Stimulated activated CD4-positive, alpha-beta T cell treated with anti-CD3 and anti-CD28 coated beads, Interleukin-2, amount 100 ng/mL, for 4 hours (primary cell): ENCODE measurements around the gene BTRC.
"Not testable (repeated sequence)": the region's sequence is repeated elsewhere in the genome, so short reads cannot be mapped to it uniquely, and the experiment has no call there.

Experiments
- DNase-seq: peaks from one replicate; pipeline ENCODE4 v3.0.0-alpha.2; 2020; ENCODE audit warnings: low read depth

Gene BTRC

DNA sequence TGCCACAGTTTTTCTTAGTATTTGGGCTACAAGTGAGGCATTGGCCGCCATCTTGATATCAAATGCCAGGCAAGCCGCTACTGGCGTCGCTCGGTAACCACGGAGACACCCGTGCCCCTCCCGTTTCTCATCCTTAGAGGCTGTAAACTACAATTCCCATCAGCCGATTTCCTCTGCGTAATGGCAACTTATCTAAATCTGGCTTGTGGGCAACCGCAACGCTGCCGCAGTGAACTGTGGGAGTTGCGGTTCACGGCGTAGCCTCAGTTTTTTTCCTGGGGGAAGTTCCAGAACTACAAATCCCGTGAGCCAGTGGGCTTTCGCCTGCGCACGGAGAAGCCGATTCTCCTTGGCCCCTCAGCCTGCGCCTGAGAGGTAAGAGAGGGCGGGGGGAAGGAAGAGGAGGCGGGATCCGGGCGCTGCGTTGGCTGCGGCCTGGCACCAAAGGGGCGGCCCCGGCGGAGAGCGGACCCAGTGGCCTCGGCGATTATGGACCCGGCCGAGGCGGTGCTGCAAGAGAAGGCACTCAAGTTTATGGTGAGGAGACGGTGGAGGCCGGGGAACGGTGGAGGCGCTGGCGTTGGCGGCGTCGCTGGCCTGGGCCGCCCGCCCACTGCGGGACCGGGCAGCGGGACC lies at the start of gene BTRC:
Gene BTRC, plus strand, starts transcription at position 474 of the 636 bp plus-strand sequence. Its CDS starts 16 bp downstream, at position 490.
- peak; percentile 94 for DNase-seq

- DNase-seq = no peak
Measured at GRCh38 chr10:101304316-101304715, 49.6 kb upstream of the BTRC start.

- no peak for DNase-seq
Measured at GRCh38 chr10:101305320-101306241, 48.4 kb upstream of the BTRC start.

GRCh38 chr10:101308051-101308450 lies 45.9 kb upstream of the BTRC start:
- no peak for DNase-seq

DNA sequence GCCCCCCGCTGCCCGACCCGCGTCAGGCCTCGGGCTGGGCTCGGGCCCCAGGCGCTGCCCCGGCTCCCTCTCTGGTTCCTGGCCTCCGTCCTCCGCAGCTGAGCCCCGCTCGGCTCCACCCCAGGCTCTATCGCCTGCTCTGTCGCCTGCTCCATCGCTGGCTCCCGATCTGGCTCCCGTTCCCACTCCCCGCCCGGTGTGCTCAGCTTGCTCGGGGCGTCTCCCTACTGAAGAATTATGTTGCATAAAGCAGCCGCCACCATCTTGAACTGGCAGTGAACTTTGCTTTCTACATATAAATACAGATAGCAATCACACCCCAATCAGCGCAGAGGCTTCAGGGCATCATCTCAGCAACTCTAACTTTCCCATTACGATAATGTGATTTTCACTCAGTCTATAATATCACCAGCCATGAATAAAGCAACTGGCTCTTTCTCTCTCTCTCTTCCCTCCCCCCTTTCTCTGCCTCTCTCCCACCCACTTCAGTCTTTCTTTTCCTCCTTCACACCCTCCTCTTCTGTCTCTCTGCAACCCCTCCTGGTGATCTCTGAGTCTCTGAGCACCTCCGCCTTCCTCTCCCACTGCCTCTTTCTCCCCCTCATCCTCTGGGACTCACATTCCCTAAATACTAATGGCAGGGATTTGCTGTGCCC lies 43.3 kb upstream of the BTRC start:
- no peak for DNase-seq

GRCh38 chr10:101311185-101312066 lies 42.5 kb upstream of the BTRC start:
- DNase-seq = no peak

DNA sequence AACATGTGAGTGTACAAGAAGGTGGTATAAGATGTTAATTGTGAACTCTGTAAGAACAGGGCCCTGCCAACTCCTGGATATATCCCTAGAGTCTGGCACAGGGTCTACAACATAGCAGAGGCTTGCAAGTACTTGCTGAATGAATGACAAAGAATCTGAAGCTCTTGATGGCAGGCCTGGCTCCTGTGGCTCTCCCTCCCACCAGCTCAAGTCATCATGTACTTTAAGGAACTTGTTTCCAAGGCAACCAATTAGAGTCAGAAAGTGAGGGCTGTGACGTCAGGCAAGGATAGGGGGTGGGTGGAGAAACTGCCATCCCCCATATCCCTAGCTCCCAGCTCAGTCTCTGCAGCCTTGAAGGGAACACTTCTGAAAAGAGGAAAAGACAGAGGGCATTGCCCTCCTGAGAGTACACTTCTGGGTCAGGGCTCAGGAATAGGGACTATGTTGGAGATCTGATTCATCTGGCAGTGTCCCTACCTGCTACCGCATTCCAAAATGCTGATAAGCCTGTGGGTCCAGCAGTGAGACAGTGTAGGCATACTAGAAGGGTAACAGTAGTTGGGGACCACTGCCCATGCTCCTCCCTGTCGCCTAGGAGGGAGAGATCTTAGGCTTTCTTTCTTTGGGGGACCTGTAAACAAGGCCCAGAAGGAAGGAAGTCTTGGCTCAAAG lies 34.6 kb upstream of the BTRC start:
- DNase-seq = no peak

- no peak for DNase-seq
Measured at GRCh38 chr10:101321073-101321472, 32.9 kb upstream of the BTRC start.

DNA sequence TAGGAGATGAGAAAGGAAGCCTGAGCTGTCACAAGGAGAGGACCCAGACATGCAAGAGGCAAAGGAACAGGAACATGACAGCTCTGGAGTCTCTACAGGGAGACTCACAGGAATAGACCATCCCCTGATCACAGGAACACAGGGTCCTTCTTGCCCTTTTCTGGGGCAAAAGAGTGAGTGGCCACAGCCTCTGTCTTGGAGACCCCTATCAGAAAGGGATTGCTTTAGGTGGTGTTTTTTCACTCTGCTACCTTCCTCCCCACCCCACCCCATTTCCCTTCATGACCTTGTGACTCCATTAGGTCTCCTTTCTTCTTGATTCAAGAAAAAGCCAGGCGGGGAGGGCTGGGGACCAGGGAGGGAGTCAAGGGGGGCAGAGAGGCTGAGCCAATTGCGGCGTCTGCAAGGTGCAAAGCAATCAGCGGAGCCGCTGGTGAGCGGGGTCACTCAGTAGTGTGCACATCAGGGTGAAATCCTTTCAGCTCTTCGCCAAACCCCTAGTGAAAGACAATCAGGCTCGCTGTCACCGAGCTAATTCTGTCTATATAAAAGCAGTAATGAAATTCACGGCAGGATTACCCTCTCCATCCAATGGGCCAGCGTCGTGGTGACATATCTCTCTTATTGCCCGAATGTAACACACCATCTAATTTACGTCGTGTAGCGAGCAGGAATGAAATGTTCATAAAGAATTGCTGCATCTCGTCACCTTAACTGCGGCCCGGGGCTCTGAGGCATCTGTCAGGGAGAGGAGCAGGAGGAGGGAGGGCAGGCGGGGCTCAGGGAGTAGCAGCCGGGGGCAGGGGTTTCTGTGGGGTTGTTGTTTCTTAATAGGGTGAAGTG lies 31.5 kb upstream of the BTRC start:
- no peak for DNase-seq

- no peak for DNase-seq
Measured at GRCh38 chr10:101323495-101323894, 30.5 kb upstream of the BTRC start.

- DNase-seq = not testable (repeated sequence)
Measured at GRCh38 chr10:101327454-101327853, 26.5 kb upstream of the BTRC start.

DNA sequence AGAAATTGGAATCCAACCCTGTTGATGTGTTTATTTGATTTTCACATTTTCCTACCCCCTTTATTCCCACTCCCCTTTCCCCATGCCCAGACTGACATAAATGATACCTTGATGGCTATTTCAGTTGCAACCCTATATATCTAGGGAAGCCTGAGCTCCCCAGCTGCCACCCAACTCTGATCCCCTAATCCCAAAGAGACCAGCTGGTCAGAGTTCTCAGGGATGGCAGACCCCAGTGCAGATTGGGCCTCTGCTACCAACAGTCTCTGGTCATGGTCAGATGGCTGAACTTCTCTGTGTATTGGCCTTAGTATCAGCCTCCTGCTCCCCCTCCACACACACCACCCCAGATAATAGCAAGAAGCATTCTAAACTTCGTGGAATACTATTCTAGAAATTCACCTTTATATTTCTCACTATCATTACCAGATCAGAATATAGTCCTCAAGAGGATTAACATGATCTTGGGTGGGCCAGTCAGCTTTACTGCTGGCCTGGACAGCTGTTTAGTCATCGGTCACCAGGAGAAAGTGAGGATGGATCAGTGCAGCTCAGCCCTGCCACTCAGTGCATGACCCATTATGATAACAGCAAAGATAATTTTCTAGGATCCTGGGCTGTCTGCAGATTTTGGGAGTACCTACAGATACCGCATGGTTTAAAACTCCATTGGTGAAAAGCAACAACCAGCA lies 24.5 kb upstream of the BTRC start:
- no peak for DNase-seq

- DNase-seq = no peak
Measured at GRCh38 chr10:101330231-101330630, 23.7 kb upstream of the BTRC start.

DNA sequence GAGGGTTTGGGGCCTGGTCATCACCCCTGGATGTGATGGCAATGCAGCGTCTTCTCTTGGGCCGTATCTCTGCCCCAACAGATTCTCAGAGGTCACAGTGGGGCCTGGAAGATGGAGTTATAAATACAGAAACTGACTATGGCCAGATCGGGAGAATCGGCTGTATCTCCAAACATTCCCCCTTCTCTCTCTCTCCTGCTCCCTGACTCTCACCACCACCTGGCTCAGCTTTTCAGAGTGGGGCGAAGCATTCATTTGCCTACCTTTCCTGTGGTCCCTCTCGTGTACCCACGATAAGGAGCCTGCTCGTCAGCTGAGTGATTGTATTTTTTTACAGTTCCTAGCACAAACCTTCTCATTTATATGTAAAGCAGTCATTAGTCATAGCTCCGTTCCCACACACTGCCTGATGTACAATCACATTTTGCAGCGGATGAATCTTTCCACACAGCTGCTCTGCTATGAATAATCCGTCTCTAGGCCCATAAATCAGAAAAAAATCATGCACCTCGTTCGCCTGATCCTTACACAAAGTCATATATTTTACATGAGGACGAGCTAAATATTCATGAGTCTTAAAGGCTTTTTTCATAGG lies 23.2 kb upstream of the BTRC start:
- DNase-seq = no peak

DNA sequence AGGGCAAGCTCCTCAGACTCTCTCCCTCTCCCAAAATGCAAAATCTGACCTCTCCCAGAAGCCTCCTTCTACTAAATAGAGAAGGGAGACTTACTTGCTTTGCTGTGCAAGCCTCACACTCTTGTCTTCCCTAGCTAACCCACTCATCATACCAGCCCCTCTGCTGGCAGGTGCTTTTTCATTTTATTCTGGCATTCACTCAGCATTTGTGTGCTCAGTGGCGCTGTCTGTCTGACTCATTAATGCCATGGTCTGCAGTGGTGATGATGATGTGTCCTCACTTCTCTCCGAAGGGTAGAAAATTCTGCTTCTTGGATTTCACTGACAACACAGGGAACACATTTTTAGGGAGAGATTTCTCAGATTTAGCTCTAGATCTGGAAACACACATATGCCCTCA lies 22.0 kb upstream of the BTRC start:
- no peak for DNase-seq

DNA sequence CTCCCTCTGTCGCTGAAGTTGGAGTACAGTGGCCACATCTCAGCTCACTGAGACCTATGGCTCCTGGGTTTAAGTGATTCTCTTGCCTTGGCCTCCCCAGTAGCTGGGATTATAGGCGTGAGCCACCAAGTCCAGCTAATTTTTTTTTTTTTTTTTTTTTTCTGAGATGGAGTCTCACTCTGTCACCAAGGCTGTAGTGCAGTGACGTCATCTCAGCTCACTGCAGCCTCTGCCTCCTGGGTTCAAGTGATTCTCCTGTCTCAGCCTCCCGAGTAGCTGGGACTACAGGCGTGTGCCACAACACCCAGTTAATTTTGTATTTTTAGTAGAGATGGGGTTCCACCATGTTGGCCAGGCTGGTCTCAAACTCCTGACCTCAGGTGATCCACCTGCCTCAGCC lies 19.7 kb upstream of the BTRC start:
- not testable (repeated sequence) for DNase-seq

- no peak for DNase-seq
Measured at GRCh38 chr10:101336382-101336781, 17.6 kb upstream of the BTRC start.

- DNase-seq = no peak
Measured at GRCh38 chr10:101337836-101338235, 16.1 kb upstream of the BTRC start.

DNA sequence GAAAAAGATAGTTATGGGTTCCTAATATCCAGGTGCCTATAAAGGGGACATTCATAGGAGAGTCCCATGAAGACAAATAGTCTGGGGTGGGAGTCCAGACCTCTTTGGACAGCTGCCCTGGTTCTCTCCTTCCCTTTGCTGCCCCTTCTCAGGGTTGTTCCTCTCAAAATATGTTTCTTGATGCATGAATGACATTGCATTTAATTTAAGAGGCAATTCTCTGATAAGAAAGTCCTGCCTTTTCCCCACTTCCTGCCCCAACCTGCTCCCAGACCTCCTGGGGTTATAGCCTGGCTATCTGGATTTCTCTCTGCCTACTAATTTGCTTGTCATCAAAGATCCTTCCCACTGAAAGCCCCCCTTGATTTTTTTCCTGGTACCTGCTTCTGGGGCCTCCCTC lies 12.5 kb upstream of the BTRC start:
- DNase-seq = no peak
